Nephron (organoid): ENCODE data around the gene SEMA3A.

Experiments used
- H3K27ac Mint-ChIP-seq, 3 experiments: 2 replicates each; pipeline ENCODE4 v1.8.0; 2020; ENCODE audit warnings: mixed read lengths in 3 of 3, mild to moderate bottlenecking in 2 of 3, moderate library complexity in 1 of 3
- H3K27me3 Mint-ChIP-seq: 2 replicates; pipeline ENCODE4 v1.8.0; 2021; ENCODE audit warnings: low read depth, mild to moderate bottlenecking, moderate library complexity, mixed read lengths
- H3K36me3 Mint-ChIP-seq: 2 replicates; pipeline ENCODE4 v1.8.0; 2020; ENCODE audit warnings: low read depth, mixed read lengths
- H3K4me1 Mint-ChIP-seq: 2 replicates; pipeline ENCODE4 v1.8.0; 2020; ENCODE audit warnings: mixed read lengths
- H3K4me3 Mint-ChIP-seq, 3 experiments: 2 replicates each; pipeline ENCODE4 v1.8.0; 2020; ENCODE audit warnings: mild to moderate bottlenecking in 3 of 3, mixed read lengths in 3 of 3, moderate library complexity in 2 of 3
- H3K9me3 Mint-ChIP-seq: 2 replicates; pipeline ENCODE4 v1.8.0; 2020; ENCODE audit warnings: mixed read lengths
- TF ChIP-seq, protein P1 (sequence below), 3 experiments: fragments of 200-600 bp; sonication (generic); IDR thresholded peaks; one replicate each; pipeline ENCODE4 v1.5.0; 2021; ENCODE audit warnings: antibody characterized with exemption in 3 of 3; ENCODE audit not compliant: unreplicated experiment in 3 of 3

The SEMA3A gene

DNA sequence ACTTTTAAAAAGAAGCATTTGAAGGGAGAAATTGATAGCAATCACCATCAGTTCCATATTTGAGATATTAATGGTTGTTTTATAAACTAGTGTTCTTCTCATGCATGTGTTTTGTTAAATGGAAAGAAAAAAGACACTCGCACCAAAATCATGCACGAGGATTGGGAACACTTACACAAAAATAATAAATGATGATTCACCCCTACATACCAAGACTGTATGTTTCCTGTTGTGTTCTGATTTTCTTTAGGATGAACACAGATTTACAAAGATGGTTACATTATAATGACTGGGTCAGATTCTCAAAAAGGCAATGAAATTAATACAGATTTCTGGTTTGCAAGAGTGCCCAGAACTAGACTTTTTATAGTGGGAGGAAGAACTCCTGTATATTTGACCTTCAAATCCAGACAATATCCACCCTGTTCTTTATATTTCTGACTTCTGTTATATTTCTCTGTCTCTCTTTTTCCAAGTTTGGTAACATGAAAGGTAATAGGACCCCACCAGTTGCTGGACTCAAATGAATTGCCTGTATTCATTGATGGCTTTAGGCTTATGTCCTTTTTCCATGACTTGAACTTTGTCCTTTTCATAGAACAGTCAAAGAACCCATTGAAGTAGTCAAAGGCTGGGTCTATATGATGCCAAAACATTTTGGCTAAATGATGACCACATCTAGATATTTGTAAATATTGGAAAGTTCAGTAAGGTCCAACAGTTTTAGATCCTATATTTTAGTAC lies 54.4 kb downstream of the SEMA3A start:
- no peak overlapping the region for H3K27ac Mint-ChIP-seq

DNA sequence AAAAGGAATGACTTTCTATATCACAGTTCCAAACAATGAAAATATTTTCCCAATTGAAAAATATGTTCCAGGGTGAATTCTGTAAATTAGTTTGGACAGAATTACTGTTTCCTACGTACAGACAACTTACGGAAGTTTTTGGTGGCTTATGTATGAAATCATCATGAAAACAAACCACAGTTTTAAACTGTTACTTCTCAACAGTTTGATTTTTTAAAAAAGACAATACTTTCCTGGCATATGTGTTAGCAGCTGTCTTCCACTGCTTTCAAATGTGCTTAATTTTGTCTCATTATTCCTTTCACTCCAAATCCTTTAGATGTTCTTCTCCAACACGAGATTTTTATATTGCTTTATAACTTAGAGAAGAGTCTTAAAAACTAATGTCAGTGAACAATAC lies 56.2 kb downstream of the SEMA3A start:
- Mint-ChIP-seq H3K4me1 (peaks cover 16% of the 10 kb centered on the region), H3K27me3 (no peaks in the 10 kb centered on the region), H3K9me3 (no peaks in the 10 kb centered on the region), H3K36me3 (peaks cover 18% of the 10 kb centered on the region), H3K4me3 (no peak overlapping the region), H3K27ac (peak overlapping the region in 2 of 3 experiments; percentile 42 to 80)
- TF ChIP-seq, protein P1, sequence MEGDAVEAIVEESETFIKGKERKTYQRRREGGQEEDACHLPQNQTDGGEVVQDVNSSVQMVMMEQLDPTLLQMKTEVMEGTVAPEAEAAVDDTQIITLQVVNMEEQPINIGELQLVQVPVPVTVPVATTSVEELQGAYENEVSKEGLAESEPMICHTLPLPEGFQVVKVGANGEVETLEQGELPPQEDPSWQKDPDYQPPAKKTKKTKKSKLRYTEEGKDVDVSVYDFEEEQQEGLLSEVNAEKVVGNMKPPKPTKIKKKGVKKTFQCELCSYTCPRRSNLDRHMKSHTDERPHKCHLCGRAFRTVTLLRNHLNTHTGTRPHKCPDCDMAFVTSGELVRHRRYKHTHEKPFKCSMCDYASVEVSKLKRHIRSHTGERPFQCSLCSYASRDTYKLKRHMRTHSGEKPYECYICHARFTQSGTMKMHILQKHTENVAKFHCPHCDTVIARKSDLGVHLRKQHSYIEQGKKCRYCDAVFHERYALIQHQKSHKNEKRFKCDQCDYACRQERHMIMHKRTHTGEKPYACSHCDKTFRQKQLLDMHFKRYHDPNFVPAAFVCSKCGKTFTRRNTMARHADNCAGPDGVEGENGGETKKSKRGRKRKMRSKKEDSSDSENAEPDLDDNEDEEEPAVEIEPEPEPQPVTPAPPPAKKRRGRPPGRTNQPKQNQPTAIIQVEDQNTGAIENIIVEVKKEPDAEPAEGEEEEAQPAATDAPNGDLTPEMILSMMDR (IDR thresholded peaks at IDR 0.05; ENCODE audit: unreplicated experiment in 3 of 3), result no peak

More for the DNA sequence above, 54.4 kb downstream of the SEMA3A start:
- H3K27me3 Mint-ChIP-seq, result no peaks in the 10 kb centered on the region
- H3K9me3 Mint-ChIP-seq, result no peaks in the 10 kb centered on the region
- peaks cover 21% of the 10 kb centered on the region for H3K4me1 Mint-ChIP-seq
- TF ChIP-seq, protein P1 (IDR thresholded peaks at IDR 0.05; ENCODE audit: unreplicated experiment in 3 of 3), result no peak
- H3K4me3 Mint-ChIP-seq, result no peak overlapping the region
- H3K36me3 Mint-ChIP-seq, result peaks cover 13% of the 10 kb centered on the region

DNA sequence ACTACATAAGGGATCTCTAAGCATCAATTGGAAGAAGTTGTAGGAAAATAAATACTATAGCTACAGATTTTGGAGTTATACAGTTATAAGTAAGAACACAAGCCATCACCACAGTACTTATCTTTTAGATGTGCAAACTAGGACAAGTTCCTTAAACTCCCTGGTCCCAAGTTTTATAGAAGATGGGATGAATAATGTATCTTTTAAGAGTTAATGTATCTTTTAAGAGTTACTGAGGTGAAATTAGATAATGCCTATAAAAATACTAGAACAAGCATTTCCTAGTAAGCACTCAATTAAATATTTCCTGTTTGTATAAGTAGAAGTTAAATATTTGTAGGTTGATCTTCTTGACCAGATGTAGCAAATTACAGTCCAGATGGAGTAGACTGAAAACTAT lies 56.8 kb downstream of the SEMA3A start:
- H3K9me3 Mint-ChIP-seq, result no peaks in the 10 kb centered on the region
- H3K27me3 Mint-ChIP-seq, result no peaks in the 10 kb centered on the region
- no peak overlapping the region for H3K4me3 Mint-ChIP-seq
- H3K4me1 Mint-ChIP-seq, result peaks cover 16% of the 10 kb centered on the region
- TF ChIP-seq, protein P1 (IDR thresholded peaks at IDR 0.05; ENCODE audit: unreplicated experiment in 3 of 3), result no peak
- H3K36me3 Mint-ChIP-seq, result peaks cover 15% of the 10 kb centered on the region
- H3K27ac Mint-ChIP-seq, result no peak overlapping the region

DNA sequence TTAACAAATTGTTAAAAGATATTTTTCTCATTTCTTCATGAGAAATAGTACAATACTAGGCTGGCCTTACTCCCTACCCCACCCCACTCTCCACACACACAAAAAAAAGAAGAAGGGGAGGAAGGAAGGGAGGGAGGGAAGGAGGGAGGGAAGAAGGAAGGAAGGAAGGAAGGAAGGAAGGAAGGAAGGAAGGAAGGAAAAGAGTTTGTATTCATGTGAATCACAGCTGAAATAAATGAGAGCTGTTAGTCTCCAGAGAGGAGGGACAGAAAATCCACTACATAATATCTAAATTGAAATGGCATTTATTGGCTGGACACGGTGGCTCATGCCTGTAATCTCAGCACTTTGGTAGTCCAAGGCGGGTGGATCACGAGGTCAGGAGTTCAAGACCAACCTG lies 57.8 kb downstream of the SEMA3A start:
- H3K27ac Mint-ChIP-seq, result peak overlapping the region in 2 of 3 experiments; percentile 37 to 59
- no peak overlapping the region for H3K4me3 Mint-ChIP-seq
- TF ChIP-seq, protein P1 (IDR thresholded peaks at IDR 0.05; ENCODE audit: unreplicated experiment in 3 of 3), result no peak
- H3K27me3 Mint-ChIP-seq, result no peaks in the 10 kb centered on the region
- peaks cover 16% of the 10 kb centered on the region for H3K4me1 Mint-ChIP-seq
- H3K36me3 Mint-ChIP-seq, result peaks cover 13% of the 10 kb centered on the region
- H3K9me3 Mint-ChIP-seq, result no peaks in the 10 kb centered on the region

DNA sequence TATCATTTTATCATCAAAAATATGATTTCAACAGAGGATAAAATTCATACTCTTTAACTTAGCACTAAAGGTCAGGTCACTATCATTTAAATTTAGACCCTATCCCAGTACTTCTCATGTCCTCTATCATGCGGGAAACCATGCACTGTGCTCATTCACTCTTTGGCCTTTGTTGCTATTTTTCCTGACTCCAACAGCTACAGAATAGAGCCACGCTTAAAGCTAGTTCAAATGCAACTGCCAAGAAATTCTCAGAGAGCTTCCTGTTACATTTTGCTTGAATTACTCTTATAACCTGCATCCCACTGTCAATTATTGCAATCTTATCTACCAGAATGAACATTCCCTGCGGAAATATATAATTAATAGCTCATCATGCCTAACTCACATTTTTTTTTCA lies 58.3 kb downstream of the SEMA3A start:
- peak overlapping the region in 2 of 3 experiments; percentile 37 to 59 for H3K27ac Mint-ChIP-seq
- peaks cover 10% of the 10 kb centered on the region for H3K36me3 Mint-ChIP-seq
- no peaks in the 10 kb centered on the region for H3K27me3 Mint-ChIP-seq
- H3K4me1 Mint-ChIP-seq, result peaks cover 16% of the 10 kb centered on the region
- H3K9me3 Mint-ChIP-seq, result no peaks in the 10 kb centered on the region
- no peak overlapping the region for H3K4me3 Mint-ChIP-seq
- TF ChIP-seq, protein P1 (IDR thresholded peaks at IDR 0.05; ENCODE audit: unreplicated experiment in 3 of 3), result no peak

DNA sequence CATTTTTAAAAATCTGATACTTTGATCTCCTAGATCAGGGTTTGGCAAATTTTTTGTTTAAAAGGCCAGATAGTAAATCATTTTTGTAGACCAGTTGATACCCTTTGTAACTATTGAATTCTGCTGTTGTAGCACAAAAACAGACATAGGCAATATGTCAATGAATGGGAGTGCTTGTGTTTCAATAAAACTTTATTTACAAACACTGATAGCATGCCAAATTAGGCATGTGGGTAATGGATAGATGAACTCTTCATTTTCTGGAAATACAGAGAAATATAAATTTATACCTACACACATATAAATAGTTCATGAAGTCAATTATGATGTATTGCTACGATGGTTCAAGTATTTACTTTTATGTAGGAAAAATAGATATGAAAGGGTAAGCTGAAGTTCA lies 60.4 kb downstream of the SEMA3A start:
- Mint-ChIP-seq H3K36me3 (peaks cover 12% of the 10 kb centered on the region), H3K27ac (no peak overlapping the region), H3K27me3 (no peaks in the 10 kb centered on the region), H3K9me3 (no peaks in the 10 kb centered on the region), H3K4me3 (no peak overlapping the region), H3K4me1 (peaks cover 13% of the 10 kb centered on the region)
- TF ChIP-seq, protein P1 (IDR thresholded peaks at IDR 0.05; ENCODE audit: unreplicated experiment in 3 of 3), result no peak
